D721Med (cell line): ENCODE measurements around the gene C1QTNF1.

Source experiments
- DNase-seq: peaks from one replicate; pipeline ENCODE4 v3.0.0; 2011; ENCODE audit warnings: low spot score; ENCODE audit not compliant: insufficient read length
- FAIRE-seq: peaks from 2 replicates; lab custom pipeline; 2011; peaks lifted over from hg19 to GRCh38; lab: Jason Lieb, UNC
- CTCF ChIP-seq: IDR thresholded peaks from 2 replicates; pipeline ENCODE4 v1.5.1; 2012; ENCODE audit warnings: mild to moderate bottlenecking, control low read depth; ENCODE audit not compliant: insufficient read depth; ENCODE audit errors: missing control alignments

The C1QTNF1 gene

GRCh38 chr17:79075861-79076406 lies 52.0 kb downstream of the C1QTNF1 start:
- FAIRE-seq (no peak), DNase-seq (peak; percentile 10)
- TF ChIP-seq CTCF = no peak

GRCh38 chr17:79077587-79077986 lies 53.6 kb downstream of the C1QTNF1 start:
- DNase-seq (peak; percentile 10), FAIRE-seq (no peak)
- no peak for TF ChIP-seq CTCF

GRCh38 chr17:79078476-79079190 lies 54.7 kb downstream of the C1QTNF1 start:
- no peak for FAIRE-seq

GRCh38 chr17:79079421-79080200 lies 55.6 kb downstream of the C1QTNF1 start:
- DNase-seq (no peak), FAIRE-seq (no peak)
- no peak for TF ChIP-seq CTCF

More at GRCh38 chr17:79078476-79079190, 54.7 kb downstream of the C1QTNF1 start:
- no peak for TF ChIP-seq CTCF
- peak; percentile 14 for DNase-seq

- DNase-seq (no peak), FAIRE-seq (no peak)
- TF ChIP-seq CTCF = no peak
Measured at GRCh38 chr17:79080349-79080748, 56.4 kb downstream of the C1QTNF1 start.

GRCh38 chr17:79080761-79081290 lies 56.9 kb downstream of the C1QTNF1 start:
- DNase-seq = no peak
- no peak for FAIRE-seq
- TF ChIP-seq CTCF = no peak
